Type B pancreatic cell (in vitro differentiated cells): Measurements from ENCODE around the gene ACIN1. TPM values are rescaled to one million over a fixed set of nuclear protein-coding genes. Genes with fewer than 3 reads are reported as not detected.

Experiments used
- DNase-seq: peaks from one replicate; pipeline ENCODE4 v3.0.0; 2021; ENCODE audit warnings: mixed read lengths; ENCODE audit not compliant: unreplicated experiment; ENCODE audit errors: extremely low spot score
- H3K27ac Mint-ChIP-seq: 2 replicates; pipeline ENCODE4 v1.8.0; 2021; ENCODE audit warnings: mild to moderate bottlenecking, mixed read lengths
- H3K27me3 Mint-ChIP-seq: 2 replicates; pipeline ENCODE4 v1.8.0; 2021; ENCODE audit warnings: mixed read lengths
- H3K36me3 Mint-ChIP-seq: 2 replicates; pipeline ENCODE4 v1.8.0; 2021; ENCODE audit warnings: mixed read lengths
- H3K4me1 Mint-ChIP-seq: one replicate; pipeline ENCODE4 v1.8.0; 2021; ENCODE audit warnings: mixed read lengths; ENCODE audit not compliant: unreplicated experiment
- H3K4me3 Mint-ChIP-seq: 2 replicates; pipeline ENCODE4 v1.8.0; 2021; ENCODE audit warnings: mild to moderate bottlenecking, mixed read lengths
- H3K9me3 Mint-ChIP-seq: 2 replicates; pipeline ENCODE4 v1.8.0; 2021; ENCODE audit warnings: mixed read lengths
- total RNA-seq: library from RNA; stranded (reverse); gene quantifications from 2 replicates; pipeline ENCODE4 v1.2.1, GENCODE V29; 2021; ENCODE audit warnings: low replicate concordance
- TF ChIP-seq, protein P1 (sequence below): fragments of 200-600 bp; sonication (generic); conservative IDR thresholded peaks from 2 replicates; pipeline ENCODE4 v1.5.0; 2021; ENCODE audit warnings: antibody characterized with exemption, mild to moderate bottlenecking

The ACIN1 gene
- total RNA-seq, 1 donor from 2014 or later, result 342 TPM

DNA sequence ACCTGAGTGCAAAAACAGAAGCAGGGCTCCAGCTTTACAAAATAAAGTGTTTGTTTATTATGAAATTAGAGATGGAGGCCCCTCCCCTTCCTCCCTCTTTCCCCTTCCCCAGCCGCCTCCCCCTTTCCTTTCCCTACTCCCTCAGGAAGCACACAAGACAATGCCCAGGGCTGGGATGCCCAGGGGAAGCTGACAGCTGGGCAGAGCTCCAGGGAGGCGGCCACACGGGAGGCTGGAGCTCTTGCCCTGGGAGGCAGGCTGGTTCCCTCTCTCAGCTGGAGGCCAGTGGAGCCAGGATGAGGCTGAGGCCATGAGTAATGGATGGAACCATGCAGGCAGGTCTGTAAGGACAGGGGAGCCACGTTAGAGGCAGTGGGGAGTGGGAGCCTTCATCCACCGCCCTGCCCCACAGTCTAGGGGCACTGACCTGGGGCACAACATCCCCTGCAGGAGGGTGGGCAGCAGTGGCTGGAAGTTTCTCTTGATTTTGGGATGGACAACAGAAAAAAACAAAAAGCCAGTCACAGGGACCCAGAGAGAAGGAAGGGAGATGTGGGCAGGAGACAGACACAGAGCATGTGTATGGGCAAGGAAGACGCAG lies 47.8 kb downstream of the ACIN1 start:
- no peaks in the 10 kb centered on the region for H3K9me3 Mint-ChIP-seq
- TF ChIP-seq, protein P1, sequence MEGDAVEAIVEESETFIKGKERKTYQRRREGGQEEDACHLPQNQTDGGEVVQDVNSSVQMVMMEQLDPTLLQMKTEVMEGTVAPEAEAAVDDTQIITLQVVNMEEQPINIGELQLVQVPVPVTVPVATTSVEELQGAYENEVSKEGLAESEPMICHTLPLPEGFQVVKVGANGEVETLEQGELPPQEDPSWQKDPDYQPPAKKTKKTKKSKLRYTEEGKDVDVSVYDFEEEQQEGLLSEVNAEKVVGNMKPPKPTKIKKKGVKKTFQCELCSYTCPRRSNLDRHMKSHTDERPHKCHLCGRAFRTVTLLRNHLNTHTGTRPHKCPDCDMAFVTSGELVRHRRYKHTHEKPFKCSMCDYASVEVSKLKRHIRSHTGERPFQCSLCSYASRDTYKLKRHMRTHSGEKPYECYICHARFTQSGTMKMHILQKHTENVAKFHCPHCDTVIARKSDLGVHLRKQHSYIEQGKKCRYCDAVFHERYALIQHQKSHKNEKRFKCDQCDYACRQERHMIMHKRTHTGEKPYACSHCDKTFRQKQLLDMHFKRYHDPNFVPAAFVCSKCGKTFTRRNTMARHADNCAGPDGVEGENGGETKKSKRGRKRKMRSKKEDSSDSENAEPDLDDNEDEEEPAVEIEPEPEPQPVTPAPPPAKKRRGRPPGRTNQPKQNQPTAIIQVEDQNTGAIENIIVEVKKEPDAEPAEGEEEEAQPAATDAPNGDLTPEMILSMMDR, result no peak
- no peak for DNase-seq
- peaks cover 5% of the 10 kb centered on the region for H3K4me1 Mint-ChIP-seq
- H3K36me3 Mint-ChIP-seq, result peaks cover 5% of the 10 kb centered on the region
- no peak overlapping the region for H3K27ac Mint-ChIP-seq
- H3K4me3 Mint-ChIP-seq, result no peak overlapping the region
- H3K27me3 Mint-ChIP-seq, result peaks cover 7% of the 10 kb centered on the region

GRCh38 chr14:23045419-23046357 lies 49.2 kb downstream of the ACIN1 start:
- H3K4me3 Mint-ChIP-seq, result no peak overlapping the region
- TF ChIP-seq, protein P1, result no peak
- H3K27me3 Mint-ChIP-seq, result peaks cover 7% of the 10 kb centered on the region
- DNase-seq, result no peak
- peaks cover 5% of the 10 kb centered on the region for H3K4me1 Mint-ChIP-seq
- H3K27ac Mint-ChIP-seq, result no peak overlapping the region
- no peaks in the 10 kb centered on the region for H3K9me3 Mint-ChIP-seq
- H3K36me3 Mint-ChIP-seq, result peaks cover 5% of the 10 kb centered on the region

- H3K4me3 Mint-ChIP-seq, result no peak overlapping the region
- H3K27me3 Mint-ChIP-seq, result peaks cover 7% of the 10 kb centered on the region
- peaks cover 5% of the 10 kb centered on the region for H3K36me3 Mint-ChIP-seq
- TF ChIP-seq, protein P1, result no peak
- no peak for DNase-seq
- H3K9me3 Mint-ChIP-seq, result no peaks in the 10 kb centered on the region
- H3K27ac Mint-ChIP-seq, result no peak overlapping the region
- peaks cover 5% of the 10 kb centered on the region for H3K4me1 Mint-ChIP-seq
Measured at GRCh38 chr14:23044840-23045239, 50.1 kb downstream of the ACIN1 start.

DNA sequence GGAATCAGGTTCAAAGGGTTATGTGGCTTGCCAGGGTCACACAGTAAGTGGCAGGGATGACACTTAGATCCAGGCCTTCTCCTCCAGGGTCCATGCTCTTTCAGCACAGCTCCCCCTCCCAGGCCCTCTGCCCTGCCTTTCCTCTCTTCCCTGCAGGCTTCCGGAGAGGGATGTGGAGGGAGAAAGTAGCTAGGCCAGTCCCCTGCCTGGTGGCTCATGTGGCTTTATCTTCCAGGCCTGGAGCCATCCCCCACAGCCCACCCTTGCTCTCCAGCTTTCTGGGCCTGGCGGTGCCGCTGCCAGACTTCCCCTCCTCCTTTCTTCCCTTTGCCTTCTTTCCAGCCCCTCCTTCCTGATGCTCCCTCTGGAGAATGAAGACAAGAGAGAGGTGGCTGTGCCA lies 51.2 kb downstream of the ACIN1 start:
- Mint-ChIP-seq H3K27me3 (peaks cover 7% of the 10 kb centered on the region), H3K27ac (no peak overlapping the region), H3K4me3 (no peak overlapping the region), H3K9me3 (no peaks in the 10 kb centered on the region), H3K4me1 (peaks cover 5% of the 10 kb centered on the region), H3K36me3 (peaks cover 5% of the 10 kb centered on the region)
- DNase-seq, result no peak
- TF ChIP-seq, protein P1, result no peak

GRCh38 chr14:23043145-23043544 lies 51.8 kb downstream of the ACIN1 start:
- DNase-seq, result no peak
- Mint-ChIP-seq H3K4me3 (no peak overlapping the region), H3K27ac (no peak overlapping the region), H3K36me3 (peaks cover 5% of the 10 kb centered on the region), H3K4me1 (peaks cover 5% of the 10 kb centered on the region), H3K9me3 (no peaks in the 10 kb centered on the region), H3K27me3 (peaks cover 7% of the 10 kb centered on the region)
- TF ChIP-seq, protein P1, result no peak
